Smooth muscle cell of the brain vasculature (primary cell): ENCODE results near the gene DGKD.
"Not testable (repeated sequence)": the region's sequence is repeated elsewhere in the genome, so short reads cannot be mapped to it uniquely, and the experiment has no call there.

ENCODE experiments used
- DNase-seq: peaks from one replicate; pipeline ENCODE4 v3.0.0-alpha.2; 2012; ENCODE audit warnings: low read depth, low spot score

The DGKD gene, protein sequence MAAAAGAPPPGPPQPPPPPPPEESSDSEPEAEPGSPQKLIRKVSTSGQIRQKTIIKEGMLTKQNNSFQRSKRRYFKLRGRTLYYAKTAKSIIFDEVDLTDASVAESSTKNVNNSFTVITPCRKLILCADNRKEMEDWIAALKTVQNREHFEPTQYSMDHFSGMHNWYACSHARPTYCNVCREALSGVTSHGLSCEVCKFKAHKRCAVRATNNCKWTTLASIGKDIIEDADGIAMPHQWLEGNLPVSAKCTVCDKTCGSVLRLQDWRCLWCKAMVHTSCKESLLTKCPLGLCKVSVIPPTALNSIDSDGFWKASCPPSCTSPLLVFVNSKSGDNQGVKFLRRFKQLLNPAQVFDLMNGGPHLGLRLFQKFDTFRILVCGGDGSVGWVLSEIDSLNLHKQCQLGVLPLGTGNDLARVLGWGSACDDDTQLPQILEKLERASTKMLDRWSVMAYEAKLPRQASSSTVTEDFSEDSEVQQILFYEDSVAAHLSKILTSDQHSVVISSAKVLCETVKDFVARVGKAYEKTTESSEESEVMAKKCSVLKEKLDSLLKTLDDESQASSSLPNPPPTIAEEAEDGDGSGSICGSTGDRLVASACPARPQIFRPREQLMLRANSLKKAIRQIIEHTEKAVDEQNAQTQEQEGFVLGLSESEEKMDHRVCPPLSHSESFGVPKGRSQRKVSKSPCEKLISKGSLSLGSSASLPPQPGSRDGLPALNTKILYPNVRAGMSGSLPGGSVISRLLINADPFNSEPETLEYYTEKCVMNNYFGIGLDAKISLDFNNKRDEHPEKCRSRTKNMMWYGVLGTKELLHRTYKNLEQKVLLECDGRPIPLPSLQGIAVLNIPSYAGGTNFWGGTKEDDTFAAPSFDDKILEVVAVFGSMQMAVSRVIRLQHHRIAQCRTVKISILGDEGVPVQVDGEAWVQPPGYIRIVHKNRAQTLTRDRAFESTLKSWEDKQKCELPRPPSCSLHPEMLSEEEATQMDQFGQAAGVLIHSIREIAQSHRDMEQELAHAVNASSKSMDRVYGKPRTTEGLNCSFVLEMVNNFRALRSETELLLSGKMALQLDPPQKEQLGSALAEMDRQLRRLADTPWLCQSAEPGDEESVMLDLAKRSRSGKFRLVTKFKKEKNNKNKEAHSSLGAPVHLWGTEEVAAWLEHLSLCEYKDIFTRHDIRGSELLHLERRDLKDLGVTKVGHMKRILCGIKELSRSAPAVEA

DNA sequence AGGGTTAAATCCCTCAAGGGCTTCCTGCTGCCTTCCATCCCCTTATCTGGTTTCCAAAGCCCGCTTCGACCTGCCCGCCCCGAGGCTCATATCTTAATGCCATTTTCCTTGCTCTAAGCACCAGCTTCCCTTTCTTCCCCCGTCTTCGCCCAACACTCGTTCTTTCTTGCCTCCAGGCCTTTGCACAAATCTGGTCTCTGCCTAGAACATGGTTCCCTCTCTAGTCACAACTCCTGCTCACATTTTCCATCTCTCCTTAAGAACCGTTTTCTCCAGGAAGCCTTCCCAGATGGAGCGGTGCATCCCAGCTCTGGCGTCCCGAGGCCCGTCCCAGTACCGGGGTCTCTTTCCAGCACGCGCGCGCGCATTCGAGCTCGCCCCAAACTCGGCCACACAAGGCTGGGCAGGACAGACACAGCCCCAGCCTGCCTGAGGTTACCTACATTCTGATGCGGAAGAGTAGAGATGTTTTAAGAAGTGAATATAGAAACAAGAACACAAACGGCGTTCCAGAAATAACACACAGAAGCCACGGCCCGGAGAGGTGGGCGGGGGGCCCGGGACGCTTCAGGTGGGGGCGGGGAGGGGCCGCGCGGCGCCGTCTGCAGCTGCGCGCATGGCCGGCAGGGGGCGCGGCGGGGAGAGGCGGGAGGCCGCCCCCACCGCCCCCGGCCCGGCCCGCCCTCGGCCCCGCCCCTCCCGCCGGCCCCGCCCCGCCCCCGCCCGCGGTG, at the start of gene DGKD:
DGKD (plus strand) TSS at position 726 of the 731 bp plus-strand sequence. CDS start 25 bp downstream, outside the sequence.
- DNase-seq: no peak

- DNase-seq: no peak
Measured at GRCh38 chr2:233307565-233307964, 46.7 kb upstream of the DGKD start, which contains the start of gene SAG. SAG (plus strand) TSS chr2:233307816; CDS start chr2:233309190, 1,374 bp downstream.

DNA sequence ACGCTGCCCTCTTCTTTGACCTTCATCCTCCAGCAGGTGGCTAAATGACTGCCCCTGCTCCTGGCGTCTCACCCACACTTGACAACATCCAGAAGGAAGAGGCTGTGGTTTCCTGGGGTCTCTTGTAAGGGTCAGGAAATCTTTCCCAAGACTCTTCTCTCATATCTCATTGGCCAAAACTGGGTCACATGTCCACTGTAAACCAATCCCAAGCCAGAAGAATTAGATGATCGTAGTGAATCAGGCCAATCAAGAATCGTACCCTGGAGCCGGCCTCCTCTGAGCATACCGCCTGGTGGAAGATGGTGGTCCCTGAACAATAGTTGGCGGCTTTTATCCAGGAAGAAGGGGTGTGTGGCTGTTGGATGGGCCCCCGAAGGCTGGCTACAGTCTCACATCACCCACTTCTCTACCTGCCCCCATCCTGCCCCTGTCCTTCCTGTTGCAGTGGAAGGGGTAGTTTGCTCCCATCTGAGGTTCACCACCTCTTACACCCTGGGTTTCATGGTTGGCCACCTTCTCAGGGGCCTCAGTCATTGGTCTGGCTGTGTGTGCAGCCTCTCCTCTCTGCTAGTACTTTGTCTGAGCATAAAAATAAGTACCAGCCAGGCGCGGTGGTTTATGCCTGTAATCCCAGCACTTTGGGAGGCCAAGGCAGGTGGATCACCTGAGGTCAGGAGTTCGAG, 42.9 kb upstream of the DGKD start:
- no peak for DNase-seq

GRCh38 chr2:233312874-233313273, 41.4 kb upstream of the DGKD start:
- DNase-seq: no peak

DNA sequence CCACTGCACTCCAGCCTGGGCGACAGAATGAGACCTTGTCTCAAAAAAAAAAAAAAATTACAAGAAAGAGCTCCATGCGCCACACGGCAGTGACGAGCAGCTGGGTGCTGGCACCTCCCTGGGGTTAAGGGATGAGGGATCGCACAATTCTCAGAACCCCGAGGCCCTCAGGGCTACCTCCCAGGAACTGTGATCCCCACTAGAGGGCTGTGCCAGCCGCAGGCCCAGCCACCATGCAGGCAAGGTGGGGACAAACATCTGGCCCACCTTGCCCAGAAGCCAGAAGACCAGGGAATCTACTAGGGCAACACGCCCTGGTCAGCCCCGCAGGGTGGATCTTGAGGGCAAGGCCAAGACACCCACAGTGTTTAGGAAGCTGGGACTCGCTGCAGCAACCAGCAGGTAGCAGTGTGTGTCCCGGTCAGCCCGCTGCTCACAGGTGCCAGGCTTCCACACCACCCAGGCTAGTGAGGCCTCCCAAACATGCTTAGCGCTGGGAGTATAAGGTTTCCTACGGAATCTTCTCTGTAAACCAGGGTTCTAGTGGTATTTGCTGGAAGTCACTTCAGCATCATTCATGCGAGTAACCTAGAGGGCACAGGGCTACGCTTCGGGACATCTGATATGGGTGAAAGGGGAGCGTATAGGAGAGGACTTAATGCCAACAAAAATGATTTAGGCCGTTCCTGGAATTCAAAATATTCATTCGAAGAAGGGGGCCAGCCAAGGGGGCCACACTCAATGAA, 39.9 kb upstream of the DGKD start:
- no peak for DNase-seq

DNA sequence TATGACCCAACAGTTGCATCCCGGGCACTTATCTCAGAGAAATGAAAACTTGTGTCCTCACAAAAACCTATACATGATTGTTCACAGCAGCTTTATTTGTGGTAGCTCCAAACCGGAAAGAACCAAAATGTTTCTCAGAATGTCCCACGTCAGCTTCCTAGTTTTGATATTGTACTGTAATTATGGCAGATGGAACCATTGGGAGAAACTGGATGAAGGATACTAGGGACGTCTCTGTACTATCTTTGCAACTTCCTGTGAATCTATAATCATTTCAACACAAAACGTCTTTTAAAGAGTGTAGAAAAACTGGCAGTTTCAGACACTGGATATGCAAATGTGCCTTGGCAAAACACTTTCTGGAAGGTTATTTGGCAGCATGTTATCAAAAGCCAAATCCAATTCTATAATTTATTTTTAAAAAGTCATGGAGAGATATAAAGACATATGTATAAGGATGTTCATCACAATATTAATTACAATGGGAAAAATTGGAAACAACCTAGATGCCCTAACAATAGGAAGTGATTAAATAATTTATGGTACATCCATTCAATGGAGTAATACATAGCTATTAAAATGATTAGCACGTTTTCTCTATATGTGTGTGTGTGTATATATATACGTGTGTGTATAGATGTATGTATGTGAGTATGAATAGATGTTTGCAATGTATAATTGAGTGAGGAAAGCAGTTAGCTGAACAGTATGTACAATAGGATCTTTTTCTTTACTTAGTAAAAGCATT, 36.9 kb upstream of the DGKD start:
- no peak for DNase-seq

- DNase-seq: no peak
Measured at GRCh38 chr2:233319256-233319655, 35.0 kb upstream of the DGKD start.

DNA sequence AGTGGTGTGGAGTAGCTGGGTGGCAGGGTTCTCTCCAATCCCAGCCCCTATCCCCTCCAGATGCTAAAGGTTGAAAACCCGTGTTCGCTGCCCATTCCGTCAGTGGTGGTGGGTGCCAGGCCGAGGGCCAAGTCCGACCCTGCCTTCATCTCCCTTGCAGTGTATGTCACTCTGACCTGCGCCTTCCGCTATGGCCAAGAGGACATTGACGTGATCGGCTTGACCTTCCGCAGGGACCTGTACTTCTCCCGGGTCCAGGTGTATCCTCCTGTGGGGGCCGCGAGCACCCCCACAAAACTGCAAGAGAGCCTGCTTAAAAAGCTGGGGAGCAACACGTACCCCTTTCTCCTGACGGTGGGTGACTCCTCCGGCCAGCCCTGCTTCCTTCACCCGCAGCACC, 33.8 kb upstream of the DGKD start:
- DNase-seq: no peak

GRCh38 chr2:233321166-233321565, 33.1 kb upstream of the DGKD start:
- DNase-seq: no peak

GRCh38 chr2:233323851-233324250, 30.4 kb upstream of the DGKD start:
- DNase-seq: no peak

DNA sequence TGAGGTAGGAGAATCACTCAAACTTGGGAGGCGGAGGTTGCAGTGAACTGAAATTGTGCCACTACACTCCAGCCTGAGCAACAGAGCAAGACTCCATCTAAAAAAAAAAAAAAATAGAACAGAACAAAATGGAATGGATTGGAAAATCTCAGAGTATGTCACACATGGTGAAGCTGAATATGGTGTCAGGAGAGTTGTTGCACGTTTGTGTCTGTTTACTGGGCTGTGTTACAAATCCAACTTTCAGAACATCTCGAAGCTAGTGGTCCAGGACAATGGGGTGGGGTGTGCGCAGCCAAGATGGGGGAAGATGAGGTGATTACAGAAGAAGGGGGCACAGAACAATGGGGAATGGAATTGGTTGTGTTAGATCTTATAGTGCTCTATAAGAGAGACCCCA, 29.0 kb upstream of the DGKD start:
- DNase-seq: no peak

GRCh38 chr2:233325814-233326213, 28.5 kb upstream of the DGKD start:
- no peak for DNase-seq

DNA sequence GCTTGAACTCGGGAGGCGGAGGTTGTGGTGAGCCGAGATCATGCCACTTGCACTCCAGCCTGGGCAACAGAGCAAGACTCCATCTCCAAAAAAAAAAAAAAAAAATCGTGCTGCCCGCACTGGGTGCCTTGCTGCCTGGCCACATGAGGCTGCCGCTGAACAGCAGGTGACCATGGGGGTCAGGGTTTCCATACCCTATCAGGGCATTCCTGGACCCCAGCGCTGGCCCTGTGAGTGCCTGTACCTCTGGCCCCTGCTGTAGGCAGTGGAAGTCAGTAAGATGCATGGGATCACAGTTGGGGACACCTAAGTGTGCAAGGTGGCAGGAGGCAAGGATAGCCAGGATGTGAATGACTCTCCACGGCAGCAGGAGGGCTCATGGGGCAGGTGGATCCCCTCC, 27.8 kb upstream of the DGKD start:
- DNase-seq: no peak

DNA sequence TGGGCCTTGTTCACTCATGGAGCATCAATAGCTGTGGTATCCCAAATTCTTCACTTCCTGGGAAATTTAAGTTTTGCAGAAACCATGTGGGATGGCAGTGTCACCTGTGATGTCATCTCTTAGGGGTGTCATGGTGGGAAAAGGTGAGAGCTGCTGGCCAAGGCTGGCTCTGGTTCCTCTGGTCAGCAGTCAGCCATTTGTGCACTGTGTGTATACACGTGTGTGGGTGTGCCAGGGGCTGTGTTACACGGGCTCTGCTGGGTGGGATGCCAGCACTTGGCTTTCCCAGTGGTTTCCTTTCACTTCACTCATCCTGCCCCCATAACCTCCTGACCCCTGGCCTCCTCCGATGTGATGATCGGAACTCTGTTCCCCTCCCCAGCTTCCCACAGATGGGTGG, 25.4 kb upstream of the DGKD start:
- DNase-seq: no peak

GRCh38 chr2:233329489-233330135, 24.7 kb upstream of the DGKD start:
- DNase-seq: no peak

GRCh38 chr2:233331536-233331935, 22.8 kb upstream of the DGKD start:
- DNase-seq: no peak

DNA sequence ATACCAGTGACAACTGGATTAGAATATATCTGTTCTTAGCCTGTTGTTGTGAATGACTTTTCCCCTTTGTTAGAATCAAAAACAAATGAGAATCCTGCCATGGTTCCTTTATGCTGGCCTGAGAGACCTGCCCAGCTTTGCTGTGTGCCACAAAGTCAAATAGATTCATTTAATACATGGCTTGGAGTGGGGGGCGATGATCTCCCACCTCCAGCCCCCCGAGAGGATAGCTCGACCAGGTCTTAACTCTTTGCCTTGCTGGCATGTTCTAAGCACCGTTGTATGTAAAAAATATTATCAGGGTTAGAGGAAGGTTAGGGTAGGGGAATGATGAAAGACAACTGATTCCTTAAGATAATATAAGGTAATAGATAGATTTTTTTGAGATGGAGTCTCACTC, 22.2 kb upstream of the DGKD start:
- no peak for DNase-seq

DNA sequence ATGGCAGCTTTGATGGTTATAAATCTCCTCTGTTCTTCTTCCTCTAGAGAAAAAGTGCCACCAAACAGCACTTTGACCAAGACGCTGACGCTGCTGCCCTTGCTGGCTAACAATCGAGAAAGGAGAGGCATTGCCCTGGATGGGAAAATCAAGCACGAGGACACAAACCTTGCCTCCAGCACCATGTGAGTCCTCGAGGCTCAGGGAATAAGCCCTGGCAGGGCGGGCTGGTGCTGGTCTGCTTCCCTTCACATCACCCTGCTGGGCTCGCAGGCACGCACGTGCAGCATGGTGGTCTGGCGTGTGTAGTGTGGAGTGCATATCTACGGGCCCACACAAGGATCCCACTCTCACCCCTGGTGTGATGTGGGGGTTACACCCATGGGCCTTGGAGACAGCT, 19.4 kb upstream of the DGKD start:
- no peak for DNase-seq

- DNase-seq: not testable (repeated sequence)
Measured at GRCh38 chr2:233336091-233336490, 18.2 kb upstream of the DGKD start.
